ENCODE data around the gene VPS26A.

VPS26A gene

DNA sequence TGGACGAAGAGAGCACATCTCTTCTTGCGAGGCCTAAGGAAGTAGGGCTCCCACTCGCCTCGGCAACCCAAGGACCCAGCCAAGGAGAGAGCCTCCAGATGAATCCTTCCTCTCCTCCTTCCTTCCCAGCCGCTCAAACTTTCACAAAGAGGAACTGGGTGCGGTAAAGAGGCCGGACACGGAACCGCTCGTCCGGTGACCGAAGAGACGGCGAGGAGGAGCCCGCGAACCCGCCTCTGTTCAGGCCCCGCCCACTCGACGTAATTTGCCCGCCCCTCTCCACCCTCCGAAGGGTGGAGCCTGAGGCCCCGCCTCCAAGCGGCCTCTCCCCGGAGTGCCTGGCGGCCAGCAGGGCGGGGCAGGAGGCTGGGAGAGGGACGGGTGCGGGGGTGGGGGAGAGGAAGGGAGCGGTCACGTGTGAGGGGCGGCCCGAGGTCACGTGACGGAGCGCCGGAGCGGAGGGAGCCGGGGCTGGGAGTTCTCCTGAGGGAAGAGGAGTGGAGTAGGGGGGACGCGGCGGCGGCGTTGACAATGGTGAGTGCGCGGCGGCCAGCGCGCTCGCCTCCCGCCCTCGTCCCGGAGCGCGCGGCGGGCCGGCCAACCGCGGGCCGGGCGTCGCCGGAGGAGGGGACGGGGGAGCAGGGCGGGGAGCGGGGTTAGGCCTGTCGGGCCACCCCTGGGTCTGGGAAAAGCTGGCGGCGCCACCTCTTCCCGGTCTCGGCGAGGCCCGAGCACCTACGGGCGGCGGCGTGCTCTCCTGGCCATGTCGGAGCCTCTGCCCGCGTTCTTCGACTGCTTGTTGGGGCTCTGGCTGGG is at the start of gene VPS26A:
TSS of gene VPS26A (plus strand) at position 432 of the 816 bp plus-strand sequence. CDS start at position 532, 100 bp downstream.
- peak; percentile 96 for DNase-seq

DNA sequence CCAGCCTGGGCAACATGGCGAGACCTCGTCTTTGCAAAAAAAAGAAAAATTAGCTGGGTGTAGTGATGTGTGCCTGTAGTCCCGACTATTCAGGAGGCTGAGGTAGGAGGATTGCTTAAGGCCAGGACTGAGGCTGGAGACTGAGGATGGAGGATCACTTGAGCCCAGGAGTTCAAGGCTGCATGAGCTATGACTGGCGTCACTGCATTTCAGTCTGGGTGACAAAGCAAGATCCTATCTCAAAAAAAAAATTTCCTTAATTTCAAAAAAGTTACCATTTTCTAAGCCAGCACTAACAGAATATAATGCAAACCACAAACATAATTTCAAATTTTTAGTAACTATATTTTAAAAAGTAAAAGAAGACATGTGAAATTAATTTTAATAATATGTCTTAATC is 49.4 kb upstream of the VPS26A start:
- no peak for DNase-seq

- DNase-seq = no peak
Observed at GRCh38 chr10:69075431-69075830, 48.5 kb upstream of the VPS26A start.

- no peak for DNase-seq
Observed at GRCh38 chr10:69078311-69078710, 45.7 kb upstream of the VPS26A start.

DNA sequence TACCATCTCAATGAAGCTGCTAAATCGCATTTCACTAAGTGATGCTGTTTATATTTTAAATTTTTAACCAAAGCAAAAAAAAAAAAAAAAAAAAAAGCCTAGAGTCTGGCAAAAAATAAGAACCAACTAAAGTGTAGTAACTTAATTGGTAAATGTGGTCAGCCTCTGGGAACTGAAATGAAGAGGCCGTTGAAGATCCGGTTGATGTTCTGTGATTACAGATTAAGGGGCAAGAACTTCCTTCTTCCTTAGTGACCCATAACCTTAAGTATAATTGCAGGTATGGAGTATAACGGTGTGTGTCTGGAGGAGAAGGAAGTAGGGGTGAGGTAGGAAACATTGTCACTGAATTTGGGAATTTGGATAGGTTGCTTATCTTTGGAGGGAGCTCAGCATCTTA is 43.8 kb upstream of the VPS26A start:
- no peak for DNase-seq

GRCh38 chr10:69086001-69086509 is 37.9 kb upstream of the VPS26A start:
- DNase-seq = no peak

DNA sequence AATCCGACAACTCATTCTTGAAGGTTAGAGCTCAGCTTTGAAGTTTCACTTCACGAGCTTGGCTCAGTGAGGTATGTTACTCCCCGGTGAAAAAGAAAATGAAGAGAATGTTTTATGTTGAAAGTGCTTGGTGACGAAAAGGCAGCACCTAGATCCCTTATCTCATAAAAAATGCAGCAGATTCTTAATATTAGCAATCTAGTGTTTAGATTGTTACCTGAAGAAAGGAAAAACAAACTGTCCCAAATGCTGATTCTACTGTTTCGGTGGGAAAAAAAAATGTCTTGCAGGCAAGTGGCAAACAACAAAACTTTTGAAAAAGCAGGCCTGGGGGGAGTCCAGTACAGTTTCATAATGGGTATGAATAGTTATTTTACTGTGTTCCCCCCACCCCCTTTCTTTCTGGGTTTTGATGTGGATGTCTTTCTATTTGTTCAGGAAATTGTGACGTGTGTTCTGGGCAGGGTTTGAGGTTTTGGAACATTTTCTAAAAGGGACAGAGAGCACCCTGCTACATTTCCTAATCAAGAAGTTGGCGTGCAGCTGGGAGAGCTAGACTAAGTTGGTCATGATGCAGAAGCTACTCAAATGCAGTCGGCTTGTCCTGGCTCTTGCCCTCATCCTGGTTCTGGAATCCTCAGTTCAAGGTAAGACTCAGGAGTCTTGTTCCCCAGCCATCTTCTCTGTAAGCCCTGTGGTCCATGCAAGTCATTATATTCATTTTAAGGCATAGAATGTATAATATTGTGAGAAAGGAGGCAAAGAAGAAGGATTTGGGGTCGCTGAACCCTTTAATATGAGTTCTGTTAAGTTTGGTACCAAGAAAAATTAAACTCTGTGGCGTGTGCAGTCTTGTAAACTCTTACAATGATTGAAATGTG is 36.1 kb upstream of the VPS26A start, which contains the start of gene SRGN:
TSS of gene SRGN (plus strand) at position 514 of the 881 bp plus-strand sequence. CDS start at position 569, 55 bp downstream.
- DNase-seq = no peak

- DNase-seq = no peak
Observed at GRCh38 chr10:69088471-69088769, 35.6 kb upstream of the VPS26A start.

- no peak for DNase-seq
Observed at GRCh38 chr10:69088801-69089501, 35.0 kb upstream of the VPS26A start.

DNA sequence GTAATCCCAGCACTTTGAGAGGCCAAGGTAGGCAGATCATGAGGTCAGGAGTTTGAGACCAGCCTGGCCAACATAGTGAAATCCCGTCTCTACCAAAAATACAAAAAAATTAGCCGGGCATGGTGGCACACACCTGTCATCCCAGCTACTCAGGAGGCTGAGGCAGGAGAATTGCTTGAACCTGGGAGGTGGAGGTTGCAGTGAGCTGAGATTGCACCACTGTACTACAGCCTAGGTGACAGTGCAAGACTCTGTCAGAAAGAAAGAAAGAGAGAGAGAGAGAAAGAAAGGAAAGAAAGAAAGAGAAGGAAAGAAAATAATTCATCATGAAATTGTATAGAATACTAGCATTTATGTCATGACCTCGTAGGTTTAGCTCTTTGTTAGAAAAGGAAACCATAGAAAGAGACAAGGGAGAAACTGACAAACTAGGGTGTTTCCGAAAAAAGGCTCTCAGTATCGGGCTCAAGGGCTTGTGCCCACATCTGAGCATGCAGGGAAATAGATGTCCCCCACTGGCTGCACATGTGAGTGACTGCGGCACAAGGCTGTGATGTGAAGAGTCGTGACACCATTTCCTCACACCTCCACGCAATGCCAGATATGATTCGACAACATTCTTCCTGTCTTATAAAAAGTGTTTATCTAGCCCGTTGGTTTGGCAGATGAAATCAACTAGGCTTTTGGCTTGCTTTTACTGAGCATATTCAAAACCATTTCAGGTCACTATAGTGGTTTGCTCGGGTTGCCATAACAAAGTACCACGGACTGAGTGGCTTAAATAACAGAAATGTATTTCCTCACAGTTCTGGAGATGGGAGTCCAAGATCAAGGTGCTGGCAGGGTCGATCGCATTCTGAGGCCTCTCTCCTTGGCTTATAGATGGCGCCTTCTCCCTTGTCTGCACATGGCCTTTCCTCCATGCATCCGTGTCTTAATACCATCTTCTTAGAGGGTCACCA is 34.1 kb upstream of the VPS26A start:
- DNase-seq = no peak

- DNase-seq = no peak
Observed at GRCh38 chr10:69090685-69091084, 33.3 kb upstream of the VPS26A start.

GRCh38 chr10:69091143-69091651 is 32.8 kb upstream of the VPS26A start:
- no peak for DNase-seq

GRCh38 chr10:69092959-69093850 is 30.8 kb upstream of the VPS26A start:
- DNase-seq = no peak

DNA sequence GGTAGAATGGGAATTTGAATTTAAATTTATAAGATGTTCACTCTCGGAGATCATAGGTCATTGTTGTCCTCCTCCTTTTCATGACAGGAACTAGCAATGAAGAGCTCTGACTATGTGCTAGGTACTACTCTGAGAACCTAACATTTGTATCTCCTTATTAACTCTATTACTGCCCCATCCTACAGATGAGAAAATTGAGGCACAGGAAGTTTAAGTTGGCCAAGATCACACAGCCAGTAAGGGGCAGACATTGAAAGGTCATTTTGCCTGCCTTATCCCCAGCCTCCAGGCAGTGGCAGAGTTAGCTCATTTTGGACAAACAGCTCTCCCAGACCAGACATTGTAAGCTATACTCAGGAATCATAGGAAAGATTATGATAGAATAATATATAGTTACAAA is 30.0 kb upstream of the VPS26A start:
- no peak for DNase-seq

DNA sequence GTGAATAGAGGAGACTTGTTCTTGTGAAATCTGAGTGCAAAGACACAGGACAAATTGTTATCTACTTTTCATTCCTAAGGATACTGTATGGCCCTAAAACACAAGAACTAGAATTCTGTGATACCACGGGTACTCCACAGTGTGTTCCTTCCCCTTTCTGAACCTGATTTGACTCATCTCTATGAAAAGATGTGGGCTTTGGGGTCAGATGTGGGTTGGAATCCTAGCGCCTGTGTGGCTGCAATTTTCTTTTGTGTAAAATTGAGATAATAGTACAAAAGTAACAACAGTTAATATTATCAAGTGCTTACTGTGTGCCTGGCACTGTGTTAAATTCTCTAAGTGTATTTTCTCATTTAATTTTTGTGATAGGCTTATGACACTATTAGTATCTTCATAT is 27.9 kb upstream of the VPS26A start:
- DNase-seq = no peak

GRCh38 chr10:69097729-69098128 is 26.2 kb upstream of the VPS26A start:
- no peak for DNase-seq

GRCh38 chr10:69100136-69100872 is 23.7 kb upstream of the VPS26A start:
- no peak for DNase-seq

GRCh38 chr10:69101451-69102095 is 22.4 kb upstream of the VPS26A start:
- no peak for DNase-seq

DNA sequence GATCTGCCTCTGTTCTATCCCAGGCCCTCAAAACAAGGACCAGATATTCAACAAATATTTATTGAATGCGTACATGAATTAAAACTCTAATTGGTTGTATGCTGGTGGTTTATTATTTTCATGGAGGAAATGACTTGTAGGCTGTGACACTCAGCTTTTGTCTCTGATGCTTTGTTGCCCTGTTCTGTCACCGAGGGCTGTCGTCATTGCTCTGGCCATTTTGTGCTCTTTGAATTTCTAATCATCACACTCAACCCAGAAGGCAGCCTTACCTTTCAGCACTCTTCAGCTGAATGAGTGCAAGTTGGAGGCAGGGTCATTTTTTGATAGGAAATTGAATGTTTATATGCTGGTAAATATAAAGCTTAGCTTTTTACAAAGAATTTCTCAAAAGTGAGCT is 21.5 kb upstream of the VPS26A start:
- DNase-seq = no peak
